ENCODE data around the gene AP2B1. TPM values are rescaled to one million over a fixed set of nuclear protein-coding genes. Genes with fewer than 3 reads are reported as not detected.
A peak's percentile ranks its signal among the peaks of the same experiment; 100 is the strongest.

Gene AP2B1
- total RNA-seq, 2 donors from 2014 or later, result 255 to 258 TPM

GRCh38 chr17:35773129-35773528, 186.0 kb downstream of the AP2B1 start:
- Histone ChIP-seq H3K9ac (ENCODE audit: extremely low read depth, low read length, poor library complexity, severe bottlenecking) (no peak overlapping the region), H3K4me3 (ENCODE audit: low read length) (no peak overlapping the region), H3K27ac (ENCODE audit: low read depth, low read length) (no peak overlapping the region), H3K9me3 (ENCODE audit: control insufficient read depth, low read length) (no peaks in the 10 kb centered on the region), H3K27me3 (ENCODE audit: control insufficient read depth, insufficient read depth, low read length, poor library complexity, severe bottlenecking) (no peaks in the 10 kb centered on the region), H3K36me3 (ENCODE audit: control insufficient read depth, insufficient read depth, low read length) (no peaks in the 10 kb centered on the region), H3K4me1 (ENCODE audit: control insufficient read depth, insufficient read depth, low read length) (no peaks in the 10 kb centered on the region)
- H3K9me3 Mint-ChIP-seq, result no peaks in the 10 kb centered on the region
- H3K4me1 Mint-ChIP-seq, result peaks cover 11% of the 10 kb centered on the region
- WGBS, 2 experiments (ENCODE audit: insufficient coverage in 1 of 2, insufficient read length in 1 of 2), result 93 to 95% methylated on average over 17 to 20 of the region's 20 CpGs
- H3K36me3 Mint-ChIP-seq (ENCODE audit: low read depth), result no peaks in the 10 kb centered on the region
- H3K27ac Mint-ChIP-seq, result no peak overlapping the region
- no peak for DNase-seq
- no peak overlapping the region for H3K4me3 Mint-ChIP-seq
- TF ChIP-seq CTCF (conservative IDR thresholded peaks at IDR 0.05), result no peak
- H3K27me3 Mint-ChIP-seq (ENCODE audit: insufficient read depth), result peaks cover 13% of the 10 kb centered on the region

- no peaks in the 10 kb centered on the region for H3K36me3 Mint-ChIP-seq (ENCODE audit: low read depth)
- H3K27ac Mint-ChIP-seq, result peak overlapping the region; percentile 75
- DNase-seq, result peak; percentile 59
- no peaks in the 10 kb centered on the region for H3K4me1 ChIP-seq (ENCODE audit: control insufficient read depth, insufficient read depth, low read length)
- peaks cover 7% of the 10 kb centered on the region for H3K27me3 Mint-ChIP-seq (ENCODE audit: insufficient read depth)
- H3K36me3 ChIP-seq (ENCODE audit: control insufficient read depth, insufficient read depth, low read length), result no peaks in the 10 kb centered on the region
- H3K27me3 ChIP-seq (ENCODE audit: control insufficient read depth, insufficient read depth, low read length, poor library complexity, severe bottlenecking), result no peaks in the 10 kb centered on the region
- no peak overlapping the region for H3K4me3 ChIP-seq (ENCODE audit: low read length)
- no peaks in the 10 kb centered on the region for H3K9me3 Mint-ChIP-seq
- peak overlapping the region; percentile 52 for H3K27ac ChIP-seq (ENCODE audit: low read depth, low read length)
- no peaks in the 10 kb centered on the region for H3K9me3 ChIP-seq (ENCODE audit: control insufficient read depth, low read length)
- peaks cover 11% of the 10 kb centered on the region for H3K4me1 Mint-ChIP-seq
- no peak for TF ChIP-seq CTCF (conservative IDR thresholded peaks at IDR 0.05)
- no peak overlapping the region for H3K9ac ChIP-seq (ENCODE audit: extremely low read depth, low read length, poor library complexity, severe bottlenecking)
- 91 to 92% methylated on average over 8 to 10 of the region's 10 CpGs for WGBS, 2 experiments (ENCODE audit: insufficient coverage in 1 of 2, insufficient read length in 1 of 2)
- H3K4me3 Mint-ChIP-seq, result no peak overlapping the region
Observed at GRCh38 chr17:35773679-35774425, 186.7 kb downstream of the AP2B1 start.

GRCh38 chr17:35774499-35774898, 187.4 kb downstream of the AP2B1 start:
- TF ChIP-seq CTCF (conservative IDR thresholded peaks at IDR 0.05), result no peak
- Mint-ChIP-seq H3K4me1 (peaks cover 11% of the 10 kb centered on the region), H3K4me3 (no peak overlapping the region), H3K27ac (no peak overlapping the region), H3K27me3 (ENCODE audit: insufficient read depth) (peaks cover 5% of the 10 kb centered on the region), H3K9me3 (no peaks in the 10 kb centered on the region), H3K36me3 (ENCODE audit: low read depth) (no peaks in the 10 kb centered on the region)
- H3K4me3 ChIP-seq (ENCODE audit: low read length), result no peak overlapping the region
- 87% methylated on average over 5 of the region's 5 CpGs; no CpG with 5 or more reads in 1 of the 2 experiments for WGBS, 2 experiments (ENCODE audit: insufficient coverage in 1 of 2, insufficient read length in 1 of 2)
- DNase-seq, result peak; percentile 60
- H3K9ac ChIP-seq (ENCODE audit: extremely low read depth, low read length, poor library complexity, severe bottlenecking), result no peak overlapping the region
- no peaks in the 10 kb centered on the region for H3K4me1 ChIP-seq (ENCODE audit: control insufficient read depth, insufficient read depth, low read length)
- no peaks in the 10 kb centered on the region for H3K36me3 ChIP-seq (ENCODE audit: control insufficient read depth, insufficient read depth, low read length)
- H3K9me3 ChIP-seq (ENCODE audit: control insufficient read depth, low read length), result no peaks in the 10 kb centered on the region
- H3K27me3 ChIP-seq (ENCODE audit: control insufficient read depth, insufficient read depth, low read length, poor library complexity, severe bottlenecking), result no peaks in the 10 kb centered on the region
- peak overlapping the region; percentile 52 for H3K27ac ChIP-seq (ENCODE audit: low read depth, low read length)
